B cell (primary cell): Measurements from ENCODE around the gene EXOC4. TPM values are rescaled to one million over a fixed set of nuclear protein-coding genes. Genes with fewer than 3 reads are reported as not detected.

Experiments used
- ATAC-seq: fragments of 200-7000 bp; cut with Tn5 transposase; one replicate; pipeline ENCODE4 v1.10.0; 2021; ENCODE audit warnings: low read depth, mild to moderate bottlenecking, moderate number of reproducible peaks, moderate library complexity
- CTCF ChIA-PET: fragments of 350-600 bp; sonication (Branson Sonifier 250); formaldehyde crosslinking; loops from one replicate; lab custom pipeline; 2021; ENCODE audit warnings: antibody characterized with exemption, inconsistent platforms; lab: Charles Lee
- POLR2A ChIA-PET: fragments of 350-600 bp; sonication (Branson Sonifier 250); formaldehyde crosslinking; loops from one replicate; lab custom pipeline; 2021; ENCODE audit warnings: antibody characterized with exemption; lab: Charles Lee
- DNase-seq: peaks from one replicate; pipeline ENCODE4 v3.0.0; 2013
- H2AFZ ChIP-seq: 2 replicates; pipeline ENCODE4 v1.6.1; 2012; ENCODE audit warnings: mild to moderate bottlenecking, low read depth, low read length; ENCODE audit not compliant: insufficient read depth, poor library complexity, severe bottlenecking
- H3K27ac ChIP-seq, 2 donors: 1 replicate in 1 of 2; 2 replicates in 1 of 2; pipeline ENCODE4 v1.5.1; 2012 to 2013; ENCODE audit warnings: low read length in 2 of 2, mild to moderate bottlenecking in 2 of 2, moderate library complexity in 1 of 2
- H3K27me3 ChIP-seq, 4 experiments: fragments of 200-600 bp in 1 of 4; sonication (generic) in 1 of 4; replicated peaks in 1 of 4; 1 replicate in 2 of 4; 2 replicates in 2 of 4; pipeline versions ENCODE4 v1.6.1 to v1.7.0; 2013 to 2016; ENCODE audit warnings: low read length in 3 of 4, mild to moderate bottlenecking in 2 of 4, mixed read lengths in 1 of 4, moderate library complexity in 1 of 4; ENCODE audit not compliant: insufficient read depth in 4 of 4, control insufficient read depth in 3 of 4; ENCODE audit errors: control extremely low read depth in 1 of 4
- H3K36me3 ChIP-seq, 2 experiments: replicated peaks in 1 of 2; 1 replicate in 1 of 2; 2 replicates in 1 of 2; pipeline versions ENCODE4 v1.6.1 to v1.7.1; 2013; ENCODE audit warnings: low read length in 1 of 2; ENCODE audit not compliant: insufficient read depth in 2 of 2, control insufficient read depth in 1 of 2; ENCODE audit errors: control extremely low read depth in 1 of 2, extremely low read depth in 1 of 2
- H3K4me1 ChIP-seq, 2 donors: fragments of 200-600 bp in 1 of 2; sonication (generic) in 1 of 2; 1 replicate in 1 of 2; 2 replicates in 1 of 2; pipeline versions ENCODE4 v1.5.1 to v1.6.1; 2013 to 2017; ENCODE audit warnings: low read length in 2 of 2; ENCODE audit not compliant: control insufficient read depth in 2 of 2, insufficient read depth in 2 of 2
- H3K4me2 ChIP-seq: replicated peaks from 2 replicates; pipeline ENCODE3; 2012; ENCODE audit warnings: mild to moderate bottlenecking, low read depth, low read length; ENCODE audit not compliant: poor library complexity, severe bottlenecking
- H3K4me3 ChIP-seq, 5 experiments: fragments of 200-600 bp in 1 of 5; sonication (generic) in 1 of 5; 1 replicate in 3 of 5; 2 replicates in 2 of 5; pipeline versions ENCODE4 v1.5.1 to v1.7.0; 2011 to 2016; ENCODE audit warnings: low read length in 4 of 5, mild to moderate bottlenecking in 4 of 5, low read depth in 2 of 5, control low read depth in 1 of 5, moderate library complexity in 1 of 5; ENCODE audit not compliant: insufficient read depth in 1 of 5; ENCODE audit errors: control extremely low read depth in 1 of 5, extremely low read depth in 1 of 5
- H3K79me2 ChIP-seq: fragments of 200-600 bp; sonication (generic); one replicate; pipeline ENCODE4 v1.6.0; 2016; ENCODE audit warnings: low read length; ENCODE audit not compliant: control insufficient read depth, insufficient read depth
- H3K9ac ChIP-seq: fragments of 200-600 bp; sonication (generic); 2 replicates; pipeline ENCODE4 v1.6.1; 2017; ENCODE audit warnings: mild to moderate bottlenecking, low read length, moderate library complexity
- H3K9me3 ChIP-seq, 3 donors: one replicate each; pipeline versions ENCODE4 v1.6.1 to v1.7.1; 2013; ENCODE audit warnings: low read length in 2 of 3; ENCODE audit not compliant: control insufficient read depth in 2 of 3, insufficient read depth in 1 of 3; ENCODE audit errors: control extremely low read depth in 1 of 3
- H4K20me1 ChIP-seq: 2 replicates; pipeline ENCODE4 v1.6.0; 2012; ENCODE audit warnings: mild to moderate bottlenecking, low read length; ENCODE audit not compliant: insufficient read depth, control insufficient read depth, poor library complexity, severe bottlenecking
- H3K27ac Mint-ChIP-seq: one replicate; pipeline ENCODE4 v1.8.0; 2021; ENCODE audit warnings: mixed read lengths
- H3K27me3 Mint-ChIP-seq: one replicate; pipeline ENCODE4 v1.8.0; 2021; ENCODE audit warnings: mixed read lengths
- H3K4me1 Mint-ChIP-seq: one replicate; pipeline ENCODE4 v1.8.0; 2021; ENCODE audit warnings: mixed read lengths
- H3K4me3 Mint-ChIP-seq: one replicate; pipeline ENCODE4 v1.8.0; 2021; ENCODE audit warnings: mixed read lengths
- H3K9me3 Mint-ChIP-seq: one replicate; pipeline ENCODE4 v1.8.0; 2022; ENCODE audit warnings: mixed read lengths; ENCODE audit not compliant: insufficient read depth
- CTCF ChIP-seq: fragments of 200-600 bp; IDR thresholded peaks from one replicate; pipeline ENCODE4 v1.8.0; 2022; ENCODE audit warnings: antibody characterized with exemption, mild to moderate bottlenecking
- EZH2 ChIP-seq: IDR thresholded peaks from 2 replicates; pipeline ENCODE4 v1.6.1; 2012; ENCODE audit warnings: borderline replicate concordance, low read depth, mild to moderate bottlenecking, moderate library complexity, low read length; ENCODE audit not compliant: insufficient read depth, poor library complexity, severe bottlenecking
- WGBS: methylation state at CpG from one replicate; pipeline ENCODE4 v1.1.5; 2013; ENCODE audit warnings: missing lambda C conversion rate; ENCODE audit not compliant: insufficient coverage; 5-methylcytosine and 5-hydroxymethylcytosine counted together
- intact Hi-C: fragments of 100-400 bp; cut with micrococcal nuclease; formaldehyde crosslinking; loops from one replicate; pipeline ENCODE4 v1.10.0; 2022
- polyA plus RNA-seq: library from polyadenylated mRNA; depleted of rRNA; stranded (reverse); fragments of >200 nt; gene quantifications from 2 replicates; pipeline ENCODE4 v1.2.3, GENCODE V29; 2012
- total RNA-seq, 2 donors: library from RNA; stranded (reverse); fragments of 120-200 nt in 1 of 2; gene quantifications; 1 replicate in 1 of 2; 2 replicates in 1 of 2; pipeline versions ENCODE4 v1.2.3 to v1.2.4, GENCODE V29; 2013 to 2022

EXOC4 gene
- total and polyA plus RNA-seq, 2 donors (not counting 1 experiment from before 2014, with no cell fraction given): 16.7 to 135 TPM

GRCh38 chr7:133481676-133482075 lies 228.8 kb downstream of the EXOC4 start:
- H3K27ac ChIP-seq: no peak overlapping the region
- DNase-seq: no peak
- H3K36me3 ChIP-seq: peaks cover 8 to 20% of the 10 kb centered on the region in 2 experiments
- no peak overlapping the region for H3K4me3 ChIP-seq
- no peak overlapping the region for H3K9ac ChIP-seq
- no peaks in the 10 kb centered on the region for H3K79me2 ChIP-seq
- H3K4me1 ChIP-seq: no peaks in the 10 kb centered on the region
- Mint-ChIP-seq H3K4me1 (peaks cover 4% of the 10 kb centered on the region), H3K4me3 (no peak overlapping the region), H3K27me3 (no peaks in the 10 kb centered on the region), H3K27ac (no peak overlapping the region), H3K9me3 (no peaks in the 10 kb centered on the region)
- H4K20me1 ChIP-seq: no peaks in the 10 kb centered on the region
- H3K9me3 ChIP-seq: no peaks in the 10 kb centered on the region
- intact Hi-C loops: no loop called here
- 100% methylated on average over 1 of the region's 3 CpGs for WGBS
- ATAC-seq: no peak
- CTCF ChIA-PET: no interaction called here
- no peak overlapping the region for H3K4me2 ChIP-seq
- no peaks in the 10 kb centered on the region for H3K27me3 ChIP-seq
- POLR2A ChIA-PET: no interaction called here
- TF ChIP-seq CTCF (no peak), EZH2 (no peak)
- H2AFZ ChIP-seq: no peak overlapping the region

GRCh38 chr7:133482599-133482998 lies 229.7 kb downstream of the EXOC4 start:
- Mint-ChIP-seq H3K4me3 (no peak overlapping the region), H3K27me3 (no peaks in the 10 kb centered on the region), H3K4me1 (peaks cover 4% of the 10 kb centered on the region), H3K9me3 (no peaks in the 10 kb centered on the region), H3K27ac (no peak overlapping the region)
- Histone ChIP-seq H3K4me3 (no peak overlapping the region), H3K36me3 (peaks cover 7 to 17% of the 10 kb centered on the region in 2 experiments), H3K9ac (no peak overlapping the region), H3K9me3 (no peaks in the 10 kb centered on the region), H4K20me1 (no peaks in the 10 kb centered on the region), H3K27ac (no peak overlapping the region), H3K4me2 (no peak overlapping the region), H3K27me3 (no peaks in the 10 kb centered on the region), H3K79me2 (no peaks in the 10 kb centered on the region), H3K4me1 (no peaks in the 10 kb centered on the region), H2AFZ (no peak overlapping the region)
- POLR2A ChIA-PET: no interaction called here
- TF ChIP-seq EZH2 (no peak), CTCF (no peak)
- CTCF ChIA-PET: no interaction called here
- 100% methylated on average over 1 of the region's 1 CpG for WGBS
- intact Hi-C loops: no loop called here
- ATAC-seq (no peak), DNase-seq (no peak)
